Parathyroid adenoma (tissue), 2 donors: Measurements from ENCODE around the gene SEZ6L.

Experiments used
- H2AFZ ChIP-seq: fragments of 300-600 bp; sonication (generic); one replicate; pipeline ENCODE4 v1.7.0; 2017; ENCODE audit warnings: antibody characterized with exemption, mild to moderate bottlenecking
- H3K27ac ChIP-seq: fragments of 300-600 bp; sonication (generic); one replicate; pipeline ENCODE4 v1.7.0; 2017
- H3K27me3 ChIP-seq: fragments of 300-600 bp; sonication (generic); one replicate; pipeline ENCODE4 v1.7.0; 2017; ENCODE audit warnings: low read length; ENCODE audit not compliant: control insufficient read depth, insufficient read depth
- H3K36me3 ChIP-seq: fragments of 300-600 bp; sonication (generic); one replicate; pipeline ENCODE4 v1.7.0; 2017; ENCODE audit warnings: low read length; ENCODE audit not compliant: control insufficient read depth, insufficient read depth
- H3K4me1 ChIP-seq: fragments of 300-600 bp; sonication (generic); one replicate; pipeline ENCODE4 v1.7.0; 2017; ENCODE audit warnings: control low read depth
- H3K4me2 ChIP-seq: fragments of 300-600 bp; sonication (generic); one replicate; pipeline ENCODE4 v1.7.0; 2017; ENCODE audit warnings: low read length
- H3K4me3 ChIP-seq: fragments of 300-600 bp; sonication (generic); one replicate; pipeline ENCODE4 v1.7.0; 2017; ENCODE audit warnings: low read depth, low read length
- H3K79me2 ChIP-seq: fragments of 300-600 bp; sonication (generic); one replicate; pipeline ENCODE4 v1.7.0; 2017; ENCODE audit warnings: control low read depth
- H3K9ac ChIP-seq: fragments of 300-600 bp; sonication (generic); one replicate; pipeline ENCODE4 v1.7.0; 2017; ENCODE audit warnings: mild to moderate bottlenecking
- H3K9me3 ChIP-seq: fragments of 300-600 bp; sonication (generic); one replicate; pipeline ENCODE4 v1.7.0; 2017; ENCODE audit warnings: low read length; ENCODE audit not compliant: control insufficient read depth
- CTCF ChIP-seq: fragments of 300-600 bp; sonication (generic); IDR thresholded peaks from one replicate; pipeline ENCODE4 v1.7.0; 2017; ENCODE audit warnings: antibody characterized with exemption, mild to moderate bottlenecking
- donor health status: primary hyperparathyroidism.

Gene SEZ6L

GRCh38 chr22:26327306-26327705 is 158.0 kb downstream of the SEZ6L start:
- H3K79me2 ChIP-seq = no peaks in the 10 kb centered on the region
- H2AFZ ChIP-seq = no peak overlapping the region
- no peaks in the 10 kb centered on the region for H3K27me3 ChIP-seq
- no peaks in the 10 kb centered on the region for H3K9me3 ChIP-seq
- H3K4me2 ChIP-seq = no peak overlapping the region
- no peaks in the 10 kb centered on the region for H3K4me1 ChIP-seq
- H3K9ac ChIP-seq = no peak overlapping the region
- H3K27ac ChIP-seq = no peak overlapping the region
- TF ChIP-seq CTCF = no peak
- no peaks in the 10 kb centered on the region for H3K36me3 ChIP-seq
- no peak overlapping the region for H3K4me3 ChIP-seq

GRCh38 chr22:26328221-26328620 is 159.0 kb downstream of the SEZ6L start:
- no peaks in the 10 kb centered on the region for H3K4me1 ChIP-seq
- H3K4me2 ChIP-seq = no peak overlapping the region
- no peak for TF ChIP-seq CTCF
- H3K27me3 ChIP-seq = no peaks in the 10 kb centered on the region
- H2AFZ ChIP-seq = no peak overlapping the region
- H3K4me3 ChIP-seq = no peak overlapping the region
- no peak overlapping the region for H3K27ac ChIP-seq
- no peak overlapping the region for H3K9ac ChIP-seq
- H3K9me3 ChIP-seq = no peaks in the 10 kb centered on the region
- no peaks in the 10 kb centered on the region for H3K36me3 ChIP-seq
- H3K79me2 ChIP-seq = no peaks in the 10 kb centered on the region

GRCh38 chr22:26330971-26331625 is 161.8 kb downstream of the SEZ6L start:
- no peak overlapping the region for H2AFZ ChIP-seq

GRCh38 chr22:26333088-26333800 is 164.0 kb downstream of the SEZ6L start:
- Histone ChIP-seq H3K9me3 (no peaks in the 10 kb centered on the region), H3K27ac (no peak overlapping the region)
- TF ChIP-seq CTCF = no peak

More at GRCh38 chr22:26330971-26331625, 161.8 kb downstream of the SEZ6L start:
- no peaks in the 10 kb centered on the region for H3K36me3 ChIP-seq
- H3K4me3 ChIP-seq = no peak overlapping the region
- H3K4me1 ChIP-seq = no peaks in the 10 kb centered on the region
- H3K27me3 ChIP-seq = no peaks in the 10 kb centered on the region
- H3K79me2 ChIP-seq = no peaks in the 10 kb centered on the region
- no peak overlapping the region for H3K9ac ChIP-seq
- H3K27ac ChIP-seq = no peak overlapping the region
- H3K4me2 ChIP-seq = no peak overlapping the region
- peak; percentile 57 for TF ChIP-seq CTCF
- no peaks in the 10 kb centered on the region for H3K9me3 ChIP-seq

GRCh38 chr22:26334232-26334631 is 165.0 kb downstream of the SEZ6L start:
- H3K9me3 ChIP-seq = no peaks in the 10 kb centered on the region
- no peak overlapping the region for H2AFZ ChIP-seq

More at GRCh38 chr22:26333088-26333800, 164.0 kb downstream of the SEZ6L start:
- Histone ChIP-seq H3K4me1 (no peaks in the 10 kb centered on the region), H3K36me3 (no peaks in the 10 kb centered on the region), H3K27me3 (no peaks in the 10 kb centered on the region), H3K9ac (no peak overlapping the region), H3K4me3 (no peak overlapping the region), H3K79me2 (no peaks in the 10 kb centered on the region), H3K4me2 (no peak overlapping the region), H2AFZ (no peak overlapping the region)

More at GRCh38 chr22:26334232-26334631, 165.0 kb downstream of the SEZ6L start:
- H3K9ac ChIP-seq = no peak overlapping the region
- H3K4me2 ChIP-seq = no peak overlapping the region
- TF ChIP-seq CTCF = no peak
- H3K79me2 ChIP-seq = no peaks in the 10 kb centered on the region
- no peaks in the 10 kb centered on the region for H3K4me1 ChIP-seq
- H3K27ac ChIP-seq = no peak overlapping the region
- no peak overlapping the region for H3K4me3 ChIP-seq
- H3K27me3 ChIP-seq = no peaks in the 10 kb centered on the region
- no peaks in the 10 kb centered on the region for H3K36me3 ChIP-seq
